SK-N-SH (cell line): ENCODE data around the gene RBBP8NL.

Experiments used
- CTCF ChIP-seq: fragments of 200-600 bp; sonication (generic); IDR thresholded peaks from 2 replicates; pipeline ENCODE4 v1.6.1; 2017; ENCODE audit warnings: antibody characterized with exemption, mild to moderate bottlenecking, moderate library complexity
- MXI1 ChIP-seq: IDR thresholded peaks from 2 replicates; pipeline ENCODE4 v1.6.1; 2012; ENCODE audit warnings: mild to moderate bottlenecking, low read depth, low read length, improper control_type of control experiment
- POLR2AphosphoS5 ChIP-seq: IDR thresholded peaks from 2 replicates; pipeline ENCODE4 v1.6.1; 2012; ENCODE audit warnings: low read depth, low read length
- RCOR1 ChIP-seq: fragments of 150-350 bp; IDR thresholded peaks from 2 replicates; pipeline ENCODE4 v1.6.1; 2017; ENCODE audit warnings: antibody characterized with exemption, low read length
- SMC3 ChIP-seq: IDR thresholded peaks from 2 replicates; pipeline ENCODE4 v1.6.1; 2012; ENCODE audit warnings: low read depth, low read length, improper control_type of control experiment
- TAF1 ChIP-seq: IDR thresholded peaks from 2 replicates; pipeline ENCODE4 v1.6.1; 2012; ENCODE audit warnings: low read depth, mild to moderate bottlenecking, low read length, moderate library complexity, borderline replicate concordance
- YY1 ChIP-seq: IDR thresholded peaks from 2 replicates; pipeline ENCODE4 v1.4.0; 2012; ENCODE audit warnings: low read depth, mild to moderate bottlenecking
- TF ChIP-seq, protein P1 (sequence below): IDR thresholded peaks from 2 replicates; pipeline ENCODE4 v1.6.1; 2012; ENCODE audit warnings: mild to moderate bottlenecking, low read depth, low read length, moderate library complexity
- TF ChIP-seq, protein P2 (sequence below): IDR thresholded peaks from 2 replicates; pipeline ENCODE4; 2012
- TF ChIP-seq, protein P3 (sequence below): IDR thresholded peaks from 2 replicates; pipeline ENCODE4 v1.4.0; 2012; ENCODE audit warnings: low read depth, borderline replicate concordance

DNA sequence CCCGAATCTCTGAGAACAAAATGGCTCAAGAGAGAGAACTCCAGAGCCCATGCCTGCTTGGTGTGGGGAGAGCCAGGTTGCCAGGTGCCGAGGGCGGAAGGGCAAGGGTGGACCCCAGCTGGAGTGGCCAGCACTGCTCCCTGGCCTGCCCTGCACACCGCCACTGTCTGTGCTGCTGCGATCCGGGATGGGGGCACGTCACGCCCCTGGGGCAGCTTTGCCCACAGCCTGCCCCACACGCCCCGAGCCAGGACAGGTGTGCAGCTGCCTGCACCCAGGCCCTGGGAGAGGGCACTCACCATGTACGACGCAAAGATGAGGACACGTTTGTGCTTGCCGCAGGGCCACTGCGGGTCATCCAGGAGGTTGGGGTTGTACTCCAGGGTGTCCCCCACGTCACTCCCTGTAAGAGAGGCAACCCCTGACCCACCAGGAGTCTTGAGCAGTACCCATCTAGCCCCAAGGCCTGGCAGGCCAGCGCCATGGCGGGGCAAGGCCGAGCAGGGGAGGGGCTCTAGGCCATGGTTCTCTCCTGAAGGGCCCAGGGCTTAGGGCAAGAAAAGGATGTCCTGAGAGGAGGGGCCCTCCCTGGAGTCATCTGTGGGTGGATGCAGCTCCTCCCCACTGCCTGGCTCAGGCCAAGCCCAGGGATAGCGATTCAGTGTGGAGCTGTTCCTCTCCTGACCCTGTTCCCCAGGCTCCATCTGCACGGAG lies 34.6 kb downstream of the RBBP8NL start:
- TF ChIP-seq, protein P1, sequence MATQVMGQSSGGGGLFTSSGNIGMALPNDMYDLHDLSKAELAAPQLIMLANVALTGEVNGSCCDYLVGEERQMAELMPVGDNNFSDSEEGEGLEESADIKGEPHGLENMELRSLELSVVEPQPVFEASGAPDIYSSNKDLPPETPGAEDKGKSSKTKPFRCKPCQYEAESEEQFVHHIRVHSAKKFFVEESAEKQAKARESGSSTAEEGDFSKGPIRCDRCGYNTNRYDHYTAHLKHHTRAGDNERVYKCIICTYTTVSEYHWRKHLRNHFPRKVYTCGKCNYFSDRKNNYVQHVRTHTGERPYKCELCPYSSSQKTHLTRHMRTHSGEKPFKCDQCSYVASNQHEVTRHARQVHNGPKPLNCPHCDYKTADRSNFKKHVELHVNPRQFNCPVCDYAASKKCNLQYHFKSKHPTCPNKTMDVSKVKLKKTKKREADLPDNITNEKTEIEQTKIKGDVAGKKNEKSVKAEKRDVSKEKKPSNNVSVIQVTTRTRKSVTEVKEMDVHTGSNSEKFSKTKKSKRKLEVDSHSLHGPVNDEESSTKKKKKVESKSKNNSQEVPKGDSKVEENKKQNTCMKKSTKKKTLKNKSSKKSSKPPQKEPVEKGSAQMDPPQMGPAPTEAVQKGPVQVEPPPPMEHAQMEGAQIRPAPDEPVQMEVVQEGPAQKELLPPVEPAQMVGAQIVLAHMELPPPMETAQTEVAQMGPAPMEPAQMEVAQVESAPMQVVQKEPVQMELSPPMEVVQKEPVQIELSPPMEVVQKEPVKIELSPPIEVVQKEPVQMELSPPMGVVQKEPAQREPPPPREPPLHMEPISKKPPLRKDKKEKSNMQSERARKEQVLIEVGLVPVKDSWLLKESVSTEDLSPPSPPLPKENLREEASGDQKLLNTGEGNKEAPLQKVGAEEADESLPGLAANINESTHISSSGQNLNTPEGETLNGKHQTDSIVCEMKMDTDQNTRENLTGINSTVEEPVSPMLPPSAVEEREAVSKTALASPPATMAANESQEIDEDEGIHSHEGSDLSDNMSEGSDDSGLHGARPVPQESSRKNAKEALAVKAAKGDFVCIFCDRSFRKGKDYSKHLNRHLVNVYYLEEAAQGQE: no peak
- TF ChIP-seq CTCF (no peak), POLR2AphosphoS5 (no peak), SMC3 (no peak), TAF1 (no peak), YY1 (no peak), RCOR1 (no peak), MXI1 (no peak)
- TF ChIP-seq, protein P2, sequence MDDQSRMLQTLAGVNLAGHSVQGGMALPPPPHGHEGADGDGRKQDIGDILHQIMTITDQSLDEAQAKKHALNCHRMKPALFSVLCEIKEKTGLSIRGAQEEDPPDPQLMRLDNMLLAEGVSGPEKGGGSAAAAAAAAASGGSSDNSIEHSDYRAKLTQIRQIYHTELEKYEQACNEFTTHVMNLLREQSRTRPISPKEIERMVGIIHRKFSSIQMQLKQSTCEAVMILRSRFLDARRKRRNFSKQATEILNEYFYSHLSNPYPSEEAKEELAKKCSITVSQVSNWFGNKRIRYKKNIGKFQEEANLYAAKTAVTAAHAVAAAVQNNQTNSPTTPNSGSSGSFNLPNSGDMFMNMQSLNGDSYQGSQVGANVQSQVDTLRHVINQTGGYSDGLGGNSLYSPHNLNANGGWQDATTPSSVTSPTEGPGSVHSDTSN: no peak
- TF ChIP-seq, protein P3, sequence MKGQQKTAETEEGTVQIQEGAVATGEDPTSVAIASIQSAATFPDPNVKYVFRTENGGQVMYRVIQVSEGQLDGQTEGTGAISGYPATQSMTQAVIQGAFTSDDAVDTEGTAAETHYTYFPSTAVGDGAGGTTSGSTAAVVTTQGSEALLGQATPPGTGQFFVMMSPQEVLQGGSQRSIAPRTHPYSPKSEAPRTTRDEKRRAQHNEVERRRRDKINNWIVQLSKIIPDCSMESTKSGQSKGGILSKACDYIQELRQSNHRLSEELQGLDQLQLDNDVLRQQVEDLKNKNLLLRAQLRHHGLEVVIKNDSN: no peak
